ENCODE data around the gene RDX.
"Not testable (repeated sequence)": the region's sequence is repeated elsewhere in the genome, so short reads cannot be mapped to it uniquely, and the experiment has no call there.

RDX gene

DNA sequence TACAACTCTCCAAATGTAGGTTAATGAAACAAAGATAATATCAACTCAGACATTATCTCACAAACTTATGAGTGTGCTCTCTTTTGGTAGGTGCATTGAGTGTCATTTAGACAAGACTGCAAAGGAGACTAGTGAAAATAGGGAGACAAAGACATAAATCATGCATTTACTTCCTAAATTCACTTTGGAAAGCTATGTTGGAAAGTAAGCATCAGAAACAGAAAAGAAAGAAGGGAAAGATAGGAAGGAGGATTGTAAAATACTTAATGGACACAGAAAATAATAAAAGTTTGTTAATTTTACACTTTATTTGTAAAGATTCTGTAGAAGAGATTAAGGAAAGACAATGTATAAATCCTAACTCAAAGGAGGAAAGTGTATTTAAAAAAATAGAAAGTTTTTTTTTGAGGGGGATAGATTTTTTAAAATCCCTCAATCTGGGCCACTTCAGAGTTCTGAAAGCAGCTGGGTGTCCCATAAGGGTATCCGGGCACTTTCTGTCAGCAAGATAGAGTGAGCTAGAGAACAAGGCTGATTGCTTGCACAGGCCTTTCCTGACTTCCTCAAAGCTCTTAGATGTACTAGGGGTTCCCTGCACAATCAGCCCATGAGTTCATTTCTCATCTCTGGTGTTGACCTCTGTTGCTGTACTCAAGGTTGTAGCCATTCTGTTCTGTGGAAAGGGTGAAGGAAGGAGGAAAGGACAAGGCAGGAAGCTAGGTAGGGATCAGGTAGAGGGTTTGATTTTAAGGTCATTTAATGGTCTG lies 22.4 kb upstream of the RDX start:
- TF ChIP-seq, protein P1, sequence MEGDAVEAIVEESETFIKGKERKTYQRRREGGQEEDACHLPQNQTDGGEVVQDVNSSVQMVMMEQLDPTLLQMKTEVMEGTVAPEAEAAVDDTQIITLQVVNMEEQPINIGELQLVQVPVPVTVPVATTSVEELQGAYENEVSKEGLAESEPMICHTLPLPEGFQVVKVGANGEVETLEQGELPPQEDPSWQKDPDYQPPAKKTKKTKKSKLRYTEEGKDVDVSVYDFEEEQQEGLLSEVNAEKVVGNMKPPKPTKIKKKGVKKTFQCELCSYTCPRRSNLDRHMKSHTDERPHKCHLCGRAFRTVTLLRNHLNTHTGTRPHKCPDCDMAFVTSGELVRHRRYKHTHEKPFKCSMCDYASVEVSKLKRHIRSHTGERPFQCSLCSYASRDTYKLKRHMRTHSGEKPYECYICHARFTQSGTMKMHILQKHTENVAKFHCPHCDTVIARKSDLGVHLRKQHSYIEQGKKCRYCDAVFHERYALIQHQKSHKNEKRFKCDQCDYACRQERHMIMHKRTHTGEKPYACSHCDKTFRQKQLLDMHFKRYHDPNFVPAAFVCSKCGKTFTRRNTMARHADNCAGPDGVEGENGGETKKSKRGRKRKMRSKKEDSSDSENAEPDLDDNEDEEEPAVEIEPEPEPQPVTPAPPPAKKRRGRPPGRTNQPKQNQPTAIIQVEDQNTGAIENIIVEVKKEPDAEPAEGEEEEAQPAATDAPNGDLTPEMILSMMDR (IDR thresholded peaks at IDR 0.05; ENCODE audit: extremely low read depth, insufficient read depth, missing control alignments): no peak
- in situ Hi-C loops (cut with MboI; ENCODE audit: low pct_unique_long_range_greater_than_20kb, low sequenced_read_pairs, unreplicated experiment): no loop called here
- DNase-seq (ENCODE audit: low spot score): no peak

DNA sequence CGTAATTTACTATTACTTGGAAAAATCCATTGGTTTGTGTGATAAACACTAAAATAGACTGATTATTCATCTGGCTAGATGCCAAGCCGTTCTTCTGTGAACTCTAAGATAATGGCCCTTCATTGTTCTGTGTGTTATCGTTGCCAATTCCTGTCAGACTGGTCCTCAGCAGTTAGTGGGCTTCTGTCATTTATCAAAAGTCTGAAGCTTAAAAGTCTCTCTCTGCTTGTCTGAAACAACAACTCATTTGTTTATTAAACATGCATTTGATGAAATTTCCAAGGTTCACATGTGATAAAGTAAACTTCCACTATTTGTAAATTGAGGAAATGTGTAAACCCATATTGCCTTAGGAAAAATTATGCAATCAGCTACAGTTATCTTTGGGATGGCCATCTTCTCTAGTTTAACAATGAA lies 21.1 kb upstream of the RDX start:
- DNase-seq (ENCODE audit: low spot score): no peak
- TF ChIP-seq, protein P1 (IDR thresholded peaks at IDR 0.05; ENCODE audit: extremely low read depth, insufficient read depth, missing control alignments): no peak
- in situ Hi-C loops (cut with MboI; ENCODE audit: low pct_unique_long_range_greater_than_20kb, low sequenced_read_pairs, unreplicated experiment): no loop called here

DNA sequence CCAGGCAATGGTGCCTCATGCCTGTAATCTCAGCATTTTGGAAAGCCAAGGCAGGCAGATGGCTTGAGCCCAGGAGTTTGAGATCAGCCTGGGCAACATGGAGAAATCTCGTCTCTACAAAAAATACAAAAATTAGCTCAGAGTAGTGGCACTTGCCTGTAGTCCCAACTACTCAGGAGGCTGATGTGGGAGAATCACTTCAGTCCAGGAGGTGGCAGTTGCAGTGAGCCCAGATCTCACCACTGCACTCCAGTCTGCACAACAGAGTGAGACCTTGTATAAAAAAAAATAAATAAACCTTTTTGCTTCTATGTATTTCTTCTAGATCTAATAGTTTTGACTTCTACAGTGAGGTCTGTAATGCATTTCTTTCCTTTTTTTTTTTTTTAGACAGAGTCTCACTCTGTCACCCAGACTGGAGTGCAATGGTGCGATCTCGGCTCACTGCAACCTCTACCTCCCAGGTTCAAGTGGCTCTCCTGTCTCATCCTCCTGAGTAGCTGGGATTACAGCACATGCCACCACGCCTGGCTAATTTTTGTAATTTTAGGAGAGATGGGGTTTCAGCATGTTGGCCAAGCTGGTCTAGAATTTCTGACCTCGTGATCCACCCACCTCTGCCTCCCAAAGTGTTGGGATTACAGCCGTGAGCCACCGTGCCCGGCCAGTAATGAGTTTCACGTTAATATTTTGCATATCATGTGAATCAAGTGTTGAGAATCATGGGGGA lies 18.1 kb upstream of the RDX start:
- in situ Hi-C loops (cut with MboI; ENCODE audit: low pct_unique_long_range_greater_than_20kb, low sequenced_read_pairs, unreplicated experiment): no loop called here
- no peak for DNase-seq (ENCODE audit: low spot score)
- TF ChIP-seq, protein P1 (IDR thresholded peaks at IDR 0.05; ENCODE audit: extremely low read depth, insufficient read depth, missing control alignments): no peak

DNA sequence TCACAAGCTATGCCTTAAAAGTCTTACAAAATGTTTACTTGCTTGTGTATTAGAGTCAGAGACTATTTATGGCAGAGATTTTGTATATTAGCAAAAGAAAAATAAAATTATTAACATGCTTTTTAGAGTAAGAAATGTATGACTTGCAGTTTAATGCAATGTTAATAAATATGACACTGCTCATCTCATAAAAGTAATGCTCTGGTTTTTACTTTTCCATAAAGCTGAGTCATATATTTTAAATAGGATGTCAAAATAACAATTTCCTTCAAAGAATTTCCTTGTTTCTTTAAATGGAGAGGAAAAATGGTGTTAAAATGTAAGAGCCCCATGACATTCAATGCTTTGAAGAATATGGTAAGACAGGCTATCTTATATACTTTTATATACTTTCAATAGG lies 16.3 kb upstream of the RDX start:
- TF ChIP-seq, protein P1 (IDR thresholded peaks at IDR 0.05; ENCODE audit: extremely low read depth, insufficient read depth, missing control alignments): no peak
- no peak for DNase-seq (ENCODE audit: low spot score)
- in situ Hi-C loops (cut with MboI; ENCODE audit: low pct_unique_long_range_greater_than_20kb, low sequenced_read_pairs, unreplicated experiment): no loop called here

DNA sequence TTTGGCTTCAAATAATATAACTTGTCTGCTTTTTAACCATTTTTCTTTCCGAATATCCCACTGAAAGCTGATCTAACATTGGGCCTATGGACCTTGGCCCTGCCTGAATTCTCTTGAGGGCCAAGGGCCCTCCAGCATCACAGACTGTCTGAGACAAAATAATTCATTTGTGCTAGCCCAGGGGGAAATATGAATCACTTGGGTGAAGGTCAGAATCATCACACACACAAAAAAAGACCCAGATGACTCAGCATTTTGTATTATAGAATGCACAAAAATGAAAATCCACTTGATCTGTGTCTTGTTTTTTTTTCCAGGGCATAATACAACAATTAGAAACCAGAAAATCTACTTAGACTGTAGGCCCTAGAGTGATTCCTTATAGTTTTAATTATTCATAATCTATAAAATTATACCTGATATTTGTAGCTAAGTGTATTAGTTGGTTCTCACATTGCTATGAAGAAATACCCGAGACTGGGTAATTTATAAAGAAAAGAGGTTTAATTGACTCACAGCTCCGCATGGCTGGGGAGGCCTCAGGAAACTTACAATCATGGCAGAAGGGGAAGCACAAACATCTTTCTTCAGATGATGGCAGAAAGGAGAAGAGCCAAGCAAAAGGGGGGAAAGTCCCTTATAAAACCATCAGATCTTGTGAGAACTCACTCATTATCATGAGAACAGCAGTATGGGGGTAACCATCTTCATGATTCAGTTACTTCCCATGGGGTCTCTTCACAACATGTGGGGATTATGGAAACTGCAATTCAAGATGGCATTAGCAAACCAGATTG lies 15.6 kb upstream of the RDX start:
- no peak for DNase-seq (ENCODE audit: low spot score)
- in situ Hi-C loops (cut with MboI; ENCODE audit: low pct_unique_long_range_greater_than_20kb, low sequenced_read_pairs, unreplicated experiment): no loop called here
- TF ChIP-seq, protein P1 (IDR thresholded peaks at IDR 0.05; ENCODE audit: extremely low read depth, insufficient read depth, missing control alignments): no peak

DNA sequence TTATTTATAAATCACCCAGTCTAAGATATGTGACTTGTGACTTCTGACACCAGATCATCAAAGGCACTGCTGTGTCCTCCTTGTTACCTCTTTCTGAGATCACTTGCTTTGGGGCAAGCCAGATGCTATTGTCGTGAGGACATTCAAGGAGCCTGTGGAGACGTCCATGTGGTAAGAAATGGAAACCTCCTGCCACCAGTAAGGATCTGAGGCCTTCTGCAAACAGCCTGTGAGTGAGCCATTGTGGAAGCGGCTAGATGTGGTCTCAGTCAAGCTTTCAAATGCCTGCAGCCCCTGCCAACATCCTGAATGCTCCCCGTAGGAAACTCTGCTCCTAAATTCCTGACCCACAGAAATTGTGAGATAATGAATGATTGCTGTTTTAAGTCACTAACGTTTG lies 11.7 kb upstream of the RDX start:
- DNase-seq (ENCODE audit: low spot score): no peak
- in situ Hi-C loops (cut with MboI; ENCODE audit: low pct_unique_long_range_greater_than_20kb, low sequenced_read_pairs, unreplicated experiment): no loop called here
- TF ChIP-seq, protein P1 (IDR thresholded peaks at IDR 0.05; ENCODE audit: extremely low read depth, insufficient read depth, missing control alignments): no peak

DNA sequence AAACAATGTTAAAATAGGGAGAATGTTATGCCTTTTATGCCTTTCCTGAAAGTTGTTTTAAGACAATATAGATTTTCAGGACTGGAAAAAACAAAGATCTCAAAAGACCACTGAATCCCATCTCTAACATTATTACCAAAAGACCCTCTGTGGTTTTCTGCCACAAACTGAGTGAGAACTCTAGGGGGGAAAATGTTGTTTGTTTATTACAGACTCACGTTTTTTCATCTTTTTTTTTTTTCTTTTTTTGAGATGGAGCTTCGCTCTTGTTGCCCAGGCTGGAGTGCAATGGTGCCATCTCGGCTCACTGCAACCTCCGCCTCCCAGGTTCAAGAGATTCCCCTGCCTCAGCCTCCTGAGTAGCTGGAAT lies 9.6 kb upstream of the RDX start:
- in situ Hi-C loops (cut with MboI; ENCODE audit: low pct_unique_long_range_greater_than_20kb, low sequenced_read_pairs, unreplicated experiment); DNase-seq (ENCODE audit: low spot score): not testable (repeated sequence)

Data from GM13977 (cell line).